NCI-H2107 treated with DMSO at 0.1 percent for 48 hours (cell line): ENCODE measurements around the gene ARHGAP22.

Source experiments
- DNase-seq: peaks from one replicate; lab custom pipeline; 2025; ENCODE audit not compliant: unreplicated experiment; lab: John Stamatoyannopoulos, UW

The ARHGAP22 gene

DNA sequence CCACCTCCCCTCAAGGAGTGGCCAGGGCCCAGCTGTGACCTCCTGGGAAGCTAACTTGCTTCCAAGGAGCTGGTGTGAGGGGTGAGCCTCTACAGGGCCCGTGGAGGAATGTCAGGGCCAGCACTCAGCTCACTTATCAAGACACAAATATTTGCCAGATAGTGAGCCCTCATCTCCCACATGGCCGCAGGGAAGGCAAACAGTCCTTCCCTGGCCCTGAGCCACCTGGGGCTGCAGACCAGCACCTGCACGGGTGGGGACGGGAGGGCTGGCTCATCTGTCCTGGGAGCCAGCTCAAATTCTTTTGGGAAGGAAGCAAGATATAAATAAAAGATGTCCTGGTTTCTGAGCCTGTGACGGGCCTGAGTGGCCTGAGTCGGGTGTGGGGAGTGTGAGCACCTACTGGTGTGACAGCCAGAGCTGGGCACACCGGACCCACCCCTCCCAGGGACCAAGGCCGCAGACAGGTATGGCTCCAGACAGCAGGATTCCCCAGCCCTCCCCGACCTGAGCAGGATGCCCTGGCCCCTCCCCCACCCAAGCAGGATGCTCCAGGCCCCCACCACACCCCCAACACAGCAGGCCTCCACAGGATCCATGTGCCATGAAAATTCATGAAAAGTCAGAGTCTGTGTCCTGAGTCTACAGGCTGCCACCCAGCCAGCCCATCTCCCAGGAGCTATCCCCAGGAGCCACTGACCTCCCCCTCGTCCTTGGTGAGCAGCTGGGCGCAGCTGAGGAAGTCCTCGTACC, 150.4 kb downstream of the ARHGAP22 start:
- no peak for DNase-seq

DNA sequence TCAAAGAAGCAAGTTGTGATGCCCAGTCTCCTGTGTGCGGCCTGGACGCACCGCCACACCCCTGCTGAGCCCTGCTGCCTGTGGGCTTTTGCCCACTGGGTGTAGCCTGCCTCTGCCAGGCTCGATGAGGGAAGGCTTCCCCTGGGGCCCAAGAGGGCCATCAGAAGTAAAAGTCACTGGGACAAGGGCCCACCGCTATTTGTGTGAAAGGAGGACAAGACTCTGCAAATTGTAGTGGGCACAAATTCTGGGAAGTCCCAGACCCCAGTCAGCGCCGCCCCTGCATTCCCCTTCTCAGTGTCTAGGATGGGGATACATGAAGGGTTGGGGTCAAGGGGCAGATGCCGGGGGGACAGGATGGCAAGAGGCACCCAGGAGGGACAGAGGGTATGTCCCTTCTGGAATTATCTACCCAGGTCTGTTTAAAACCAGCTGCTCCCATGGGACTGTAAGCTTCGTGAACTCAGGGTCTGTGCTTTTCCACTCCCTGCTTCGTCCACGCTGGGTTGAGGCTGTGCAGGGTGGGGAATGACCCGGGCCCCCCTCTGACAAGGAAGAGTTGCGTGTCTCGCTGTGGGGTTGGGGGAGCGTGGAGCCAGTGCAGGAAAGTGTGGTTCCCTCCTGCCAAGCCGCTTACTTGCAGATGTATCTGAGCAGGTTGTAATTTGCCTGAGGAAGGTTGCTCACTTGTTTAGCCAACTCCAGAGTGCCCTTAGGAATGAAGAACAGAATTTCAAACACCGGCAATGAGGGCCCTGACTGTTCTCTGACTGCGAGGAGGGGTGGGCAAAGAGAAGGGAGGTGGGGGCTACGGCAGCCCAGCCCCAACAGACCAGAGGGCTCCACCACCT, 151.2 kb downstream of the ARHGAP22 start:
- DNase-seq = no peak

DNA sequence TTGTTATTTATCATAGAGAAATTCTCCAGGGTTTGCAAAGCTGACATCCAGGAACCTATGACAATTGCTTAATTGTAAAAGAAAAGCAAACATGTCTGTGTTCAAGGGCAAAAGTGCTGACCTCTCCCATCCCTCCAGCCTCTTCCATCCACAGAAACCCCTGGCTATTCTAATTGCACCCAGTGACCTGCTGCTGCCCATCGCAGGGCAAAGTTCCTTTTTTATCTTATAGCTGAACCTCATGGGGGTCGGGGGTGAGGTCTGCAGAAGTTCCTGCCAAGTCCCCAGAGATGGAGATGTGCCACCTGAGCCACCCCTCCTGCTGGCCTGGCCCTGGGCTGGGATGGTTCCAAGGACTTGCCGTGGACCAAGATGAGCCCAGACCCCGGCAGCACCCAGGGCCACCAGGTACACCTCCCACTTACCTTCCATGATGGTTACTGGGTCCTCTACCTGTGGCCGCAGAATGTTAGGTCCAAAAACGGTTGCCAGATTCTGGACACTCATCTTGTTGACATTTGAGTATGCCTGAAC, 151.9 kb downstream of the ARHGAP22 start:
- DNase-seq = no peak

DNA sequence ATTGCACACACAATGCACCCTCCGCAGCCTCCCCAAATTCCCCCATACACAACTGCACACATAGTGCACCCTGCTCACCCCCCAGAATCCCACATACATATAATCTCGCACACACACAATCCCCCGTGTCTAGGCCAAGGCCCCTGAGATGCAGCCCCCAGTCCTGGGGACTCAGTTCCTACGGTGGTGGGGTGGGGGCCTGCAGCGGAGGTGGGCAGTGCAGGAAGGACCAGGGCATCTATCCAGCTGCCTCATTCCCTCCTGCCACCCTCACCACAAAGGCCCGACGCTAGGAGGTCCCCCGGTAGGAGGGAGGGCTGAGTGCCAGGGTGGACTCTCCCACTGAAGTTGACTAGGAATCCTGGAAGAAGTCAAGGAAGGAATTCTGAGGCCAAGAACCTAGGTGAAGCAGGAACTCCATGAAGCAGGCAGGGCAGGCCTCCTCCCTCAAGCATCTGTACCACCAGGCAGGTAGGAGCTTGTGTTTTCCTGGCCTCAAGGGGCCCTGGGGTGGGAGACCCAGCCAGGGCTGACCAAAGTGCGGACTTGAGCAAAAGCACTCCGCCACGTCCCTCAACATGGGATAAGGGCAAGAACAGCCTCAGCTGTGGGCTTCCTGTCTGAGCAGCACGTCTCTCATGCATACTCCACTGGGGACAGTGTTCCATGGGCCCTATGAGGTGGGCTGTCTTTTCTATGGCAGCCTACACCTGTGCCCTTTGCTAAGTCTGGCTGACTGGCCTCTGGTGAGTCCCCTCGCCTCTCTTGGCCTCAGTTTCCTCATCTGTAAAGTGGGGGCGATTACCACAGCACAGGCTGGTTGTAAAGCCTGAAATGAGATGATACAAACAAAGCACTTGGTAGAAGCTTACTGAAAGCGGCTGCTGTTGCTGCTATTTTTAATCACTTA, 152.6 kb downstream of the ARHGAP22 start:
- no peak for DNase-seq

DNA sequence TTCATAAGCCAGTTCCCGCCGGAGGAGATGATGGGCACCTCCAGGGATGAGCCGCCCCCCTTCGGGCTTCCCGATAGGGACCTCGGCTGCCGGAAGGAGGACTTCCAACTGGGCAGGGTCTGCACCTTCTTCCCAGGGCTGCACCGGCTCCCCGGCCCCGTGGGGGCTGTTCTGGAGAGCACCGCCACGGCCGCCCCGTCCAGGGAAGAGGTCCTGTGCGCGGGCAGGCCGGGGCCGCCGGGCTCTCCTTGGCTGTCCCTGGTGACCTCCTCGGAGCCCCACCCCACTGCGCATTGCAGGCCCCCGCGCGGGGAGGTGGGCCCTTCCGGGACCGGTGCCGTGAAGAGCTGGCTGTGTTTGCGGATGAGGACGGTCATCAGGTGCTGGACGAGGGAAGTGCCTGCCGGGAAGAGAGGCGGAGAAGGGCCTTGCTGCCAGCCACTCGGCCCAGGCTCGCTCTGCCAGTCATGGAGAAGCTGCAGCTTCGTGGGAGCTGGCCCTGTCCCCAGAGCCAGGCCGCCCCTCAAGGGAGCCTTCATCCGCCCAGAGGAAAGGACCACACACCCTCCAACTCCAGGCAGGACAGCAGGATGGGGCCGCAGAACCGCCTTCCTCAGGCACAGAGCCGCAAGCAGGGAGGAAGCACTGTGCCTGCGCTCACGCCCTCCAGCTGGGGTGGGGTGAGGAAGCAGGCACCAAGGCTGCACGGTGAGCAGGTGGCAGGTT, 154.0 kb downstream of the ARHGAP22 start:
- no peak for DNase-seq

DNA sequence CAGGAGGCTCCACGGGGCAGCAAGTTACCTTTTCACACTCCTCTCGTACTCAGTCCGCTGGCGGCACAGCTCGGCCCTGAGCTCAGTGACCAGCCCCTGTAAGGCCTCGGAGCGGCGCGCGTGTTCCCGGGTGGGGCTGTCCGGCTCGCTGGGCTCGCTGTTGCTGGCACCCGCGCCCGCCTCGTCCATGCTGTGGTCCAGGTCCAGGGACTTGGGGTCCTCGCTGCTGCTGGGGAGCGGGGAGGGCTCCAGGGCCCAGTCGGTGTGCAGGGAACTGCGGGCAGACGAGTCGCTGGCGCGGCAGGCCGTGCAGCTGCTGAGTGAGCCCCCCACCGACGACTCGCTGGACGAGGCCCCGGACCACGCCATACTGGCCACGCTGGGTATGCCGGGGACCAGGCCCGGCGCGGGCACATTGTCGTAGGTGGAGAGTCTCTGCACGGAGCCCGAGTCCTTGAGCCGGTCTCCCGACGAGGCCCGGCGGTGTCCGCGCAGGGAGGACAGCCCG, 154.6 kb downstream of the ARHGAP22 start:
- no peak for DNase-seq

DNA sequence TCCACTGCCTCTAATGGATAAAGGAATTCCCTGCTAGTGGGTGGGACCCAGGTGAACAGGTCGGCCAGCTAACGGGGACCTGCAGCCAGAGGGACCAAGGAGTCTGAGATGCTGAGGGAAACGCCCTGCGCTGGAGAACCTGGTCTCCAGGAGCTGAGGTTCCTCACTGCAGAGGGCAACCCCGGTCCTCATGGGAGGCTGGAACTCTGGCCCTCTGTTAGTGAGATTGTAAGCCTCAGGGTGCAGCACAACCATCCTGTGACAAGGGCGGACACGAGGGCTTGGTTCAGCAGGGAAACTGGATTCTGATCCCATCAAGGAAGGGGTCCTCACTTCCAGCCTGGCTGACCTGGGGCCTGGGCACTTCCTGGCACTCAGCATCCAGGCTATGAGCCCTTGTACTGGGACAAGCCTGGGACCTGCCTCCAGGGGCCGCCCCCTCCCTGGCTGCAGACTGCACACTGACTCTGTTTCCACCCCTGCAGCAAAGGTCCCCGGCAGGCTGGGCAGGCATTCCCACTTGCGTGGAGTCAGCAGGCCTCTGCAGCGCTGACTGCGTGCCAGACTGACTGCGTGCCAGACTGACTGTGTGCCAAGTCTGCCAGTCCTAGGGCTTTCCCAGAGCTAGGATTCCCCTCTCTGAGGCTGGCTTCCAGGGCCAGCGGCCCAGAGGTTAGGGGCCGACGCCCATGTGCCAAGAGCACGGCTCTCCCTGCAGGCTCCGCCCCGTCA, 155.2 kb downstream of the ARHGAP22 start:
- DNase-seq = no peak

DNA sequence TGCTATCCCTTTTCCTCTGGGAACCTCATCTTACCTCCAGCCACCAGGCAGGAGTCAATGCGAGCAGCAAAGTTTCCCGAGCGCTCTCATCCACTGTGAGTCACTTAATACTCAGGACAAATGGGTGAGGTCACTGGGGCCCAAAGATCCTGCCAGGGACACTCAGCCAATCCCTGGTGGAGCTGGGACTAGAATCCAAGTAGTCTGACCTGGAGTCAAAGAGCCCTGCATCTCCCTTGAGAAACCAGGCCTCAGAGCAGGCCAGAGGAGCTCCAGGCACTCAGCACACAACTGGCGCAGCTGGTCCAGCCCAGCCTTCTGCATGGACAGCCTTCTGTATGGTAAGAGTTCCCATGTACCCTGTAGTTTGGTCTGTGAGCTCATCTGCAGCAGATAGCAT, 156.1 kb downstream of the ARHGAP22 start:
- DNase-seq = no peak

DNA sequence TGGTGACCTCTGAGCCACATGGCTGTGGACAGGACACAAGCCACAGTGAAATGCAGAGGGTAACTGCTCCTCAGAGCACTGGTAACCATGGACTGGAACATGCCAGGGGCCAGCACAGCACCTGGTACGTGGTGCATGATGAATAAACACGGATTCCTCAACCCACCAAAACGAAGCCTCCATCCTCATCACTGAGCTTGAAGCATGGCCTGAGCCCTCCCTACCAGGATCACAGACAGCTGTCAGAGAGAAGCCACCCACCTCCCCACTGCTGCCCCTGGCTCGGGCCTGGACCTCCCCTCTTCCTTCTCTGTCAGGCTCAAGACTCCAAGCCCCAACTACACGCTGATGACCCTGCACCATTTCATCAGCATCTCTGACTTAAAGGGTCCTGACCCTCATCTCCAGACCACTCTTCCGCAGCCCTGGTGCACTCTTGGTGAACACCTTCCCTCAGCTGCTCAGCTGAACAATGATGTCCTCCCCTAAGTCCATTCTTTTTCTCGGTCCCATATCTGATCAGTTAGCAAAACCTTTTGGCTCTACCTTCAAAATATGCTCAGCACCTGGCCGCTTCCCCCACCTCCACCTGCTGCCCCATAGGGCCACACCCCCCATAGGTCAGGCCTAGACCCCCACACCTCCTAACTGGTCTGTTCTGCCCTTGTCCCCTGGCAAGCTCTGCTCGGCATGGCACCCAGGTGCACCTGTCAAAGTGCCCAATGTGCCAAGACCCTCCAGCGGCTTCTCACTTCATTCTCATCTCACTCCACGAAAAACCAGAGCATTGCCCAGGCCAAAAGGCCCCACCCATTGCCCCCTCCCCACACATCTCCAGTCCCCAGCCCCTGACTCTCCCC, 157.3 kb downstream of the ARHGAP22 start:
- DNase-seq = no peak

DNA sequence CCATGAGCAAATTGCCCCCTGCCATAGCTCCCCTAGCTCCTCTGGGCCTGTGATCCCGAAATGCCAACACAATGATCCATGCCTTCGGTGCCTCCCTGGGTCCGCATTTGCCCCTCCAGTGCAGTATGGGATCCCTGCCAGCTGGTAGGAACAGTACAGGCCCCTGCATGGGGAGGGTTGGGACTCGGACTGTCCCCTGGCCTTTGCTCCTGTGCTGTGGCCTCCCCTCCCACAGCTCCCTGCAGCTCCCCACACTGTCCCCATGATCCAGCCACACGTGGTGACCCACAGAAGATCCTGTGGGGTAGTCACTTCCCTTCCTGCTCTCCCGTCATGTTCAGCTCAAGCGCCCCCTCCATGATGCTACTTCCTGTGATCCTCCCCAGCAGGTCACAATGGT, 158.1 kb downstream of the ARHGAP22 start:
- DNase-seq = no peak

DNA sequence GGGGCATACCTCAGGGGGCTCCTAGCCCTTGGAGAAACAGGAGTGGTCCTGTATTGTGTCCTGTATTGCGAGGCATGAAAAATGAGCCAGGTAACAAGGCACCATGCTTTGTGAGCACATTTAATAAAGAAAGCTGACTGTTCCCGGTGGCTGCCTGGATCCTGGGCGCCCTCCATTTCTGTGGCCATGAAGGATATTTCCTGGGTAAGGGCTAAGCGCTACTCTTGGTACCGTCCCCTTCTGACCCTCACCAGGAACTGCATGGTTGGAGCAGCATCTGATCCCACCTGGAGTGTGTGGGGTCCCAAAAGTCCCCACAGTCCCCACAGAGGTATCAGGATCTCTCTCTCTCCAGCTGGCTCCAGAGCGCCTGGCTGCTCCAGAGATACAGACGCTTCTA, 158.9 kb downstream of the ARHGAP22 start:
- no peak for DNase-seq

DNA sequence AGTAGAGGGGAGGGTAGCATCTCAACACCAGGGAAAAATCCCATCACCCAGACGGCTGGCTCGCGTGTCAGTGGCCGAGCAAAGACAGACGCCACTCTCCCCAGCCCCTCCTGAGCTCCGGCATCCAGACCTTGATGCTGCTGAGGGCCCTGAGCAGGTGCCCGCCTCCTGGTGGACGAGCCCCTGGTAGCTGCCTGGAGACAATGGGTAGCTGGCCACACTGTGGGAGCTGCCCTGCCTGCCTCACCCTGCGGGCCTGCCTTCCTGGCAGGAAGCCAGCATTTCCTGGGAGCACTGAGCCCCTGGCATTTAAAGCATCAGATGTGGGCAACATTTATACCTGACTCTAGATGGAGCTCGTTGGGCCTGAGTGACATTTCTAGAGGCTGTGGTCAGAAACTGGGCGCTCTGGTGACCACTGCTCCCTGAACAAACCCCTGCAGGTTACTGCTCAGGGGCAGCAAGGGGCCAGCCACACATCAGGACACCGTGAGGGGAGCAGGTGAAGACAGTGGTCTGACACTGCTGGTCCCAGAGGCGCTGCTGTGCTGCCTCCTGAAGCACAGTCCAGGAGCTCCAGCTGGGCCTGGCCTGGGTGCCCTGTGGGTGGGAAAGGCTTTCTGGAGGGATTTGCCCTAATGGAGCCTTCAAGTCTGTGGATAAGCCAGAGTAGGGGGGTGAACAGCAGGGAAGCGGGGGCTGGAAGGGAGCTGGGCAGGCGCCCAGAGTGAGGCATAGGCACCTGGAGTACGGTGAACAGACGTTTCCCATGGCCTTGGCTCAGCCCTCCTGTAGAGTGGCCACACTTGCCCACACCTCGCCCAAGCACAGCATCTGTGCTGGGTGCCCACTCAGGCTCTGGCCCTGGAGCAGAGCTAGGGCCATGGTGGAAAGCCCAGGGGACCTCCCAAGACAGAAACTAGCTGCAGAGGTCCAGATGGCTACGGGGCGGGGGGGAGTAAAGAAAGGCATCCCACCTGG, 159.7 kb downstream of the ARHGAP22 start:
- peak; percentile 9 for DNase-seq

DNA sequence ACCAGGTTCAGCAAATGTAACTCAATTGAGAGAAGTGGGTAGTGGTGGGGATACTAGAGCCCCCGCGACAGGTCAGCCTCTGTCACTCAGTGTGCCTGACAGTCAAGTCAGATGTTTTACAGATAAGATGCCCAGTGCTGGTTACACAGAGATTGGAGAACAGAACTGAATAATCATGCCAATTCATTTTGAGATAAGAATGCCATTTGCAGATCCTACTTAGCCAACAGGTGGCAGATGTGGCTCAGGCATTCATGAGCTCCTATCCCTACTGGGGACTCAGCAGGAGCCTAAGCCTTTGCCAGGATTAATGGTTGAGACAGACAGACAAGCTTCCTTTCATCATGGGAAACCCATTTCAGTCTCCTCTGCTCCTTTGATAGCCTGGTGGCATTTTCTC, 160.6 kb downstream of the ARHGAP22 start:
- peak; percentile 31 for DNase-seq

DNA sequence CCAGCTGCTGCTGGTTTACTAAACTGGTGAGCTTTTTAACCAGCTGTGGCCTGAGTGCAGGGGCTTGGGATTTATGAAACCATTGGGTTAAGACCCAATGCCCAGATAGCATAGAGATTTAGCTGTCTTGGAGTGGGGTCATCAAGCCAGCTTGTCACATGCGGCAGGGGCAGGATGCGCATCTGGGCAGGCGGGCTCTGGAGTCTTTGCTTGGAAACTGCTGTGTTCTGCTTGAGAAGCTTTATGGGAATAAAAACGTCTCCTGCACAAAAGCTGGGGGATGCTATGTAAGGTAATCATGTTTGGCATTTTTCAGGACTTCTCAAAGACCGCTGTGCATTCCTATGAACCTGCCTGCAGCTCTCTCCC, 162.1 kb downstream of the ARHGAP22 start:
- no peak for DNase-seq

DNA sequence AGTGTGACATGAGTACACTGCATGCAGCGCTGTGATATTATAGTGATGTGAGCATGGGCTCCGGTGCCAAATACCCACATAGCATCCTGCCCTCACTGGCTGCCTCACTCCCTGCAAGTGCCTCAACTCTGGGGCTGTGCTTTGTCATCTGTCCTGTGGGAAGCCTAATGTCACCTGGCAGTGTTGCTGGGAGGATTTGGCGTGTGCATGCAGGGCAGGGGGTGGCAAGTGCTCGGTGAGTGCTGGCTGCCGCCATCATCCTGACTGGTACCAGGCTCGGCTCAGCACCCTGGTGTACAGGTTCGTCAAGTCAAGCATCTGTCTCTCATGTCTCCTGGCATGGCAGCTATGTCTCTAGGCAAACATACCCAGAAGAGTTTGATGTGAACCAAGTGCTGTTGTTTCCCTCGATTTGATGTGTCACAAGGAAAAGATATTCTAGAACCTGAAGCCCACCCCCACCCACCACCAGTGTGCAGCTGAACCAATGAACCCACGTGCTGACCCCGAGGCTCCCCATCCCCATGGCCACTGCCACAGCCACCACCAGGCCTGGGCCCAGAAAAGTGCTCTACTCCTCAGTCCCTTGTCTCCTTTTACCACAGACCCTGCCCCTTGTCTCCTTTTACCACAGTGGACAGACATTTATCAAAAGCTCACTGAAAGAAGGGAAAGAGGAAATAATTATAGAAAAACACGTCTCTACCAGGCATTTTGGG, 162.6 kb downstream of the ARHGAP22 start:
- no peak for DNase-seq

DNA sequence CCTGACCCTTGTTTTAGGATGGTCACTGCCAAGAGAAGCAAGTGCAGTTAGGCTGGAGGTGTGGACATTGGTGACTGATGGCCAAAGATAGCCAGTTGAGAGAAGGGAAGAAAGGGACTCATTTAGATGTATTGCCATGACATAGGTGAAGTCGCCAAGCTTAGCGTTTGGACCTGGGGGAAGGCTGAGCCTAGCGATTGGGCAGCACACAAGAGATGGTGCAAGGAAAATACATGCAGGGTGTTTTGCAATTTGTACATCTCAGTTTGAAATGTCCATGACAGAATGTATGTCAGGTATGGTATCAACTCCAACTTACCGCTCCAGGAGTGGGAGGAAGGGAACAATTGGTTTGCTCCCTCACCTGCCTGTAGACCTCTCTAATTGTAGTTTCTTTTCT, 164.1 kb downstream of the ARHGAP22 start:
- no peak for DNase-seq

DNA sequence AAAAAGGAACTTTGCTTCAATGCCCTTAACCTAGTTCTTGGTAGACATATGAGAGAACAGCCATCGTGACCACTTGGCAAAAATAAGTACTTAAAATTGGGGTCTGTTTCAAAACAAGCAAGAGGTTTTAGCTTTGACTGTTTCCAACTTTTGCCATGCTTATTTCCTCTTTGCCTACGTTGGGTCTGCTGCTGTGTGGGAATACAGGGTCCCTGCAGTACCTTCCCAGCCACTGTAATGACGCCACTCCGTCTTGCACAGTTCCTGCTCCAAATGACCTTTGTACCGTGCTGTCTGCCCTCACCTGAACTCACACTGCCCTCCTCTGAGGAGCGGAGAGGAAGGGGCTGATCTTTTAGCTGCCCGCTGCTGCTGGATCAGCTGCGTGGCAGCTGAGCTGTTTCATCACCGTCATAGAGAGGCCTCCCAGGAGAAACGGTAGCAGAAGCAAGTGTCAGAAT, 165.3 kb downstream of the ARHGAP22 start:
- no peak for DNase-seq
